Measurements from ENCODE around the gene CLEC4E.

GRCh38 chr12:8549381-8549780 lies 8.7 kb upstream of the CLEC4E start:
- no peak for TF ChIP-seq CTCF (conservative IDR thresholded peaks at IDR 0.05; ENCODE audit: low read depth, low read length)
- no peak for TF ChIP-seq SMC3 (IDR thresholded peaks at IDR 0.05; ENCODE audit: low read depth, low read length)
- no peak for TF ChIP-seq RFX5 (IDR thresholded peaks at IDR 0.05; ENCODE audit: low read depth, low read length)
- TF ChIP-seq MAFK (IDR thresholded peaks at IDR 0.05; ENCODE audit: low read depth, low read length): no peak
- no peak for TF ChIP-seq RAD21 (IDR thresholded peaks at IDR 0.05; ENCODE audit: low read length)

Data from IMR-90 (cell line).